HS-5 (cell line): ENCODE results near the gene CENPU.
"Not testable (repeated sequence)": the region's sequence is repeated elsewhere in the genome, so short reads cannot be mapped to it uniquely, and the experiment has no call there.

Experiments
- DNase-seq: peaks from one replicate; pipeline ENCODE4 v3.0.0-alpha.2; 2012; ENCODE audit warnings: low read depth

Gene CENPU

GRCh38 chr4:184752496-184753275 lies 18.8 kb upstream of the CENPU start:
- DNase-seq, result no peak

GRCh38 chr4:184751585-184751956 lies 17.7 kb upstream of the CENPU start:
- no peak for DNase-seq

GRCh38 chr4:184750926-184751584 lies 17.2 kb upstream of the CENPU start:
- DNase-seq, result no peak

GRCh38 chr4:184748251-184748652 lies 14.4 kb upstream of the CENPU start:
- no peak for DNase-seq

- no peak for DNase-seq
Measured at GRCh38 chr4:184747034-184747830, 13.3 kb upstream of the CENPU start.

- DNase-seq, result no peak
Measured at GRCh38 chr4:184745831-184746795, 12.2 kb upstream of the CENPU start.

- DNase-seq, result no peak
Measured at GRCh38 chr4:184744236-184744635, 10.3 kb upstream of the CENPU start.

GRCh38 chr4:184743650-184744049 lies 9.8 kb upstream of the CENPU start:
- no peak for DNase-seq

GRCh38 chr4:184741651-184742050 lies 7.8 kb upstream of the CENPU start:
- DNase-seq, result not testable (repeated sequence)

GRCh38 chr4:184740980-184741391 lies 7.1 kb upstream of the CENPU start:
- no peak for DNase-seq

- DNase-seq, result not testable (repeated sequence)
Measured at GRCh38 chr4:184739575-184739974, 5.7 kb upstream of the CENPU start.

- no peak for DNase-seq
Measured at GRCh38 chr4:184734758-184735157, 862 bp upstream of the CENPU start.

- DNase-seq, result no peak
Measured at GRCh38 chr4:184732126-184732525, 1.8 kb downstream of the CENPU start.

GRCh38 chr4:184731056-184731455 lies 2.8 kb downstream of the CENPU start:
- DNase-seq, result no peak

- DNase-seq, result no peak
Measured at GRCh38 chr4:184729946-184730345, 4.0 kb downstream of the CENPU start.

- no peak for DNase-seq
Measured at GRCh38 chr4:184728858-184729257, 5.0 kb downstream of the CENPU start.

- no peak for DNase-seq
Measured at GRCh38 chr4:184727430-184727829, 6.5 kb downstream of the CENPU start.

GRCh38 chr4:184722798-184723197 lies 11.1 kb downstream of the CENPU start:
- no peak for DNase-seq

- no peak for DNase-seq
Measured at GRCh38 chr4:184721254-184721653, 12.6 kb downstream of the CENPU start.

- DNase-seq, result no peak
Measured at GRCh38 chr4:184719407-184719806, 14.5 kb downstream of the CENPU start.

GRCh38 chr4:184715526-184715925 lies 18.4 kb downstream of the CENPU start:
- no peak for DNase-seq

- no peak for DNase-seq
Measured at GRCh38 chr4:184713887-184714286, 20.0 kb downstream of the CENPU start.
